Endothelial cell of umbilical vein (primary cell): ENCODE data around the gene TRPV2. TPM values are rescaled to one million over a fixed set of nuclear protein-coding genes. Genes with fewer than 3 reads are reported as not detected.

Source experiments
- BruUV-seq: library from RNA; stranded (reverse); fragments of 400-500 nt; replicated peaks from 2 replicates; lab custom pipeline; 2021; lab: Mats Ljungman, UMichigan
- CTCF ChIA-PET: fragments of 300-600, 350-600 bp; sonication (Branson Sonifier 250); formaldehyde crosslinking; loops from one replicate; lab custom pipeline; 2021; ENCODE audit warnings: antibody characterized with exemption, inconsistent platforms; lab: Charles Lee
- POLR2A ChIA-PET: fragments of 300-600, 350-600 bp; sonication (Branson Sonifier 250); formaldehyde crosslinking; loops from one replicate; lab custom pipeline; 2021; ENCODE audit warnings: antibody characterized with exemption, inconsistent platforms; lab: Charles Lee
- DNase-seq: peaks from one replicate; pipeline ENCODE4 v3.0.0-alpha.2; 2011; ENCODE audit warnings: low read depth, low spot score
- FAIRE-seq: peaks from 2 replicates; lab custom pipeline; 2011; peaks lifted over from hg19 to GRCh38; lab: Jason Lieb, UNC
- H2AFZ ChIP-seq: 2 replicates; pipeline ENCODE4 v1.6.0; 2012; ENCODE audit warnings: low read depth, low read length, control low read depth, inconsistent platforms
- H3K27ac ChIP-seq: 2 replicates; pipeline ENCODE4 v1.5.1; 2011; ENCODE audit warnings: low read depth, mild to moderate bottlenecking, control low read depth, low read length, moderate library complexity; ENCODE audit not compliant: insufficient read depth
- H3K27me3 ChIP-seq, 2 experiments: 2 replicates each; pipeline versions ENCODE4 v1.6.0 to v1.6.1; 2011; ENCODE audit warnings: low read length in 2 of 2, mixed read lengths in 1 of 2; ENCODE audit not compliant: control insufficient read depth in 2 of 2, insufficient read depth in 2 of 2
- H3K36me3 ChIP-seq, 2 experiments: 2 replicates in 1 of 2; 3 replicates in 1 of 2; pipeline ENCODE4 v1.5.1; 2011; ENCODE audit warnings: low read length in 2 of 2, mild to moderate bottlenecking in 1 of 2, moderate library complexity in 1 of 2; ENCODE audit not compliant: control insufficient read depth in 2 of 2, insufficient read depth in 2 of 2; ENCODE audit errors: extremely low read depth in 1 of 2
- H3K4me1 ChIP-seq: 3 replicates; pipeline ENCODE4 v1.5.1; 2011; ENCODE audit warnings: mild to moderate bottlenecking, low read length; ENCODE audit not compliant: control insufficient read depth, insufficient read depth; ENCODE audit errors: extremely low read depth
- H3K4me2 ChIP-seq: 2 replicates; pipeline ENCODE4 v1.6.1; 2011; ENCODE audit warnings: low read length, control low read depth, mixed read lengths; ENCODE audit not compliant: insufficient read depth
- H3K4me3 ChIP-seq, 3 experiments: fragments of 200-600 bp in 1 of 3; sonication (generic), shearing (Covaris generic) in 1 of 3; replicated peaks in 1 of 3; 2 replicates each; pipeline ENCODE4 v1.5.1; 2011 to 2016; ENCODE audit warnings: control low read depth in 3 of 3, low read length in 3 of 3, mild to moderate bottlenecking in 2 of 3, inconsistent platforms in 1 of 3, low read depth in 1 of 3, moderate library complexity in 1 of 3; ENCODE audit not compliant: insufficient read depth in 1 of 3
- H3K79me2 ChIP-seq: 2 replicates; pipeline ENCODE4 v1.6.0; 2012; ENCODE audit warnings: low read length, inconsistent platforms; ENCODE audit not compliant: control insufficient read depth, insufficient read depth
- H3K9ac ChIP-seq: replicated peaks from 2 replicates; pipeline ENCODE3; 2011; ENCODE audit warnings: low read length, control low read depth; ENCODE audit not compliant: insufficient read depth; ENCODE audit errors: extremely low read depth
- H3K9me1 ChIP-seq: replicated peaks from 3 replicates; pipeline ENCODE4 v1.6.0; 2011; ENCODE audit warnings: mild to moderate bottlenecking, low read length; ENCODE audit not compliant: control insufficient read depth, insufficient read depth; ENCODE audit errors: extremely low read depth
- H3K9me3 ChIP-seq: replicated peaks from 2 replicates; pipeline ENCODE4 v1.5.1; 2012; ENCODE audit warnings: low read length, inconsistent platforms; ENCODE audit not compliant: control insufficient read depth, insufficient read depth
- H4K20me1 ChIP-seq: replicated peaks from 2 replicates; pipeline ENCODE3; 2011; ENCODE audit warnings: mild to moderate bottlenecking, low read length; ENCODE audit not compliant: control insufficient read depth, insufficient read depth; ENCODE audit errors: extremely low read depth
- GATA2 ChIP-seq: IDR thresholded peaks from 2 replicates; pipeline ENCODE4 v1.7.0; 2011; ENCODE audit warnings: low read depth, mild to moderate bottlenecking, moderate library complexity, mixed read lengths, low read length; ENCODE audit not compliant: insufficient read length, insufficient read depth
- JUN ChIP-seq: IDR thresholded peaks from 2 replicates; pipeline ENCODE4 v1.6.1; 2011; ENCODE audit warnings: borderline replicate concordance, low read depth; ENCODE audit not compliant: insufficient read length, insufficient read depth
- MYC ChIP-seq: IDR thresholded peaks from one replicate; pipeline ENCODE4 v1.6.1; 2011; ENCODE audit warnings: mild to moderate bottlenecking, low read depth, low read length
- dilution Hi-C: fragments of 300-500 bp; cut with MboI; formaldehyde crosslinking; loops from one replicate; pipeline ENCODE4 v1.15.0; 2019; ENCODE audit warnings: low sequenced_read_pairs; ENCODE audit not compliant: extremely low pct_ligation_motif_present
- intact Hi-C: fragments of 100-400 bp; cut with micrococcal nuclease; formaldehyde crosslinking; loops from one replicate; pipeline ENCODE4 v1.10.0; 2022
- polyA plus RNA-seq, 4 experiments: library from polyadenylated mRNA; depleted of rRNA in 3 of 4; stranded (reverse) in 3 of 4; unstranded in 1 of 4; fragments of >200 nt; gene quantifications; 2 replicates each; pipeline versions ENCODE4 v1.2.1 to v1.2.3, GENCODE V29; 2011 to 2012; ENCODE audit warnings: missing spikeins in 1 of 4
- total RNA-seq: library from RNA; stranded (reverse); gene quantifications from 2 replicates; pipeline ENCODE4 v1.2.3, GENCODE V29; 2021
- TF ChIP-seq, protein P1 (sequence below), 2 donors: IDR thresholded peaks; 1 replicate in 1 of 2; 2 replicates in 1 of 2; pipeline ENCODE4 v1.5.1; 2011; ENCODE audit warnings: low read length in 2 of 2, mild to moderate bottlenecking in 2 of 2, moderate library complexity in 2 of 2, control low read depth in 1 of 2, inconsistent platforms in 1 of 2, low read depth in 1 of 2; ENCODE audit not compliant: insufficient read depth in 1 of 2; ENCODE audit errors: extremely low read depth in 1 of 2

The TRPV2 gene
- total and polyA plus RNA-seq, 2 donors (not counting 3 experiments of a cell fraction or from before 2014, with no cell fraction given), result 4.2 to 10.6 TPM

DNA sequence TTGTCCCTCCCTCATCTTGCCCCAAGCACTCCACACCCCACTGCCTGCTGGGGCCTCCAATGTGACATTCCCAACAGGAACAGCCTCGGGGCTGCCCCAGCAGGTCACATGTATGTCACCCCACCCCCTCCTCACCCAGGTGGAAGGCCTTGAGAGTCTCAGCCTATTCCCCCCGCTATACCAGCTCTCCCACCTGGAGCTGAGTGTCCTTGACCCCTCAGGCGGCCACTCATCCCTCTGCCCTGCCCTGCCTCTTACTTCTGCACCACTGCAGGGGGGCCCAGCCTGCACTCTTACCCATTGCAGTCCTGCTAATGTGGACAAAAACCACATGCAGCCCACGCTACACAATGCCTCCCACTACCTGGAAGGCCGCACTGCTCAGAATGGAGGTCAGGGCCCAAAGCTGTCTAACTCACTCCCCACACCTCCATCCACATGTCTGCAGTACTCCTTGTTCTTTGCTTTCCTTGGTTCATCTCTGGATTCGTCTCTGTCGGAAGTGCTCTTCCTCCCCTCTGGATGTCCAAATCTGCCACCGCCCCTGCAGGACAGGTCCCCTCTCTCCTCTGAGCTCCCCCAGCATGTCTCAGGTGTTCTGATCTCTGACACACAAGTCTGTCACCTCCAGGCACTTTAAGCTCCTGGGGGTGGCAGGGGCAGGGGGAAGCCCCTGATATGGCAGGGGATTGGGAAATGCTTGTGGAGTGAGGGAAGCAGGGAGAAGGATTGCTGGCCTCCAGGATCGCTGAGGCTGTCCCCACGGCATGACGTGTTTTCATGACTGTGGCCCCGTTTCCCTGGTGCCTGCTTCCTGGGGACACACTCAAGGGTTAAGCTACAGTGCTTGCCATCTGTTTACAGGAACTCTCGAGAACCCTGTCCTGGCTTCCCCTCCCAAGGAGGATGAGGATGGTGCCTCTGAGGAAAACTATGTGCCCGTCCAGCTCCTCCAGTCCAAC is 20.8 kb downstream of the TRPV2 start:
- FAIRE-seq (no peak), DNase-seq (no peak)
- H3K9me3 ChIP-seq, result no peaks in the 10 kb centered on the region
- no peaks in the 10 kb centered on the region for H3K9me1 ChIP-seq
- intact Hi-C loops, result loop anchor here (10.0 kb wide), 1 partner anchor 979 kb away; no protein-coding TSS in a partner anchor
- dilution Hi-C loops, result no loop called here
- peaks cover 24% of the 10 kb centered on the region for H3K79me2 ChIP-seq
- POLR2A ChIA-PET, result no interaction called here
- H3K4me1 ChIP-seq, result peaks cover 18% of the 10 kb centered on the region
- H2AFZ ChIP-seq, result no peak overlapping the region
- peaks cover 3% of the 10 kb centered on the region for H4K20me1 ChIP-seq
- H3K4me2 ChIP-seq, result no peak overlapping the region
- H3K27me3 ChIP-seq, result no peaks in the 10 kb centered on the region
- TF ChIP-seq JUN, result no peak
- no peak for TF ChIP-seq GATA2
- TF ChIP-seq, protein P1, sequence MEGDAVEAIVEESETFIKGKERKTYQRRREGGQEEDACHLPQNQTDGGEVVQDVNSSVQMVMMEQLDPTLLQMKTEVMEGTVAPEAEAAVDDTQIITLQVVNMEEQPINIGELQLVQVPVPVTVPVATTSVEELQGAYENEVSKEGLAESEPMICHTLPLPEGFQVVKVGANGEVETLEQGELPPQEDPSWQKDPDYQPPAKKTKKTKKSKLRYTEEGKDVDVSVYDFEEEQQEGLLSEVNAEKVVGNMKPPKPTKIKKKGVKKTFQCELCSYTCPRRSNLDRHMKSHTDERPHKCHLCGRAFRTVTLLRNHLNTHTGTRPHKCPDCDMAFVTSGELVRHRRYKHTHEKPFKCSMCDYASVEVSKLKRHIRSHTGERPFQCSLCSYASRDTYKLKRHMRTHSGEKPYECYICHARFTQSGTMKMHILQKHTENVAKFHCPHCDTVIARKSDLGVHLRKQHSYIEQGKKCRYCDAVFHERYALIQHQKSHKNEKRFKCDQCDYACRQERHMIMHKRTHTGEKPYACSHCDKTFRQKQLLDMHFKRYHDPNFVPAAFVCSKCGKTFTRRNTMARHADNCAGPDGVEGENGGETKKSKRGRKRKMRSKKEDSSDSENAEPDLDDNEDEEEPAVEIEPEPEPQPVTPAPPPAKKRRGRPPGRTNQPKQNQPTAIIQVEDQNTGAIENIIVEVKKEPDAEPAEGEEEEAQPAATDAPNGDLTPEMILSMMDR (IDR thresholded peaks at IDR 0.05; ENCODE audit: extremely low read depth in 1 of 2, insufficient read depth in 1 of 2, low read depth in 1 of 2, low read length in 2 of 2), result no peak
- TF ChIP-seq MYC, result no peak
- CTCF ChIA-PET, result interaction anchor here (0.6 to 1.3 kb wide), 3 partner anchors 8 to 85 kb away, joined by 3 to 5 read pairs (median 4); no protein-coding TSS in a partner anchor
- no peak overlapping the region for H3K4me3 ChIP-seq
- H3K9ac ChIP-seq, result no peak overlapping the region
- no peak overlapping the region for H3K27ac ChIP-seq
- BruUV-seq, result no TSS peak
- peaks cover 4 to 8% of the 10 kb centered on the region in 2 experiments for H3K36me3 ChIP-seq
